HCT116 (cell line): ENCODE results near the gene SARM1. TPM values are rescaled to one million over a fixed set of nuclear protein-coding genes. Genes with fewer than 3 reads are reported as not detected.

ENCODE experiments used
- ATAC-seq: fragments of 200-7000 bp; cut with Tn5 transposase; 2 replicates; pipeline ENCODE4 v1.9.1; 2020; ENCODE audit warnings: mild to moderate bottlenecking, moderate library complexity
- BruUV-seq: library from RNA; stranded (reverse); fragments of 400-500 nt; replicated peaks from 2 replicates; lab custom pipeline; 2021; lab: Mats Ljungman, UMichigan
- CTCF ChIA-PET: fragments of 300-600 bp; sonication (Branson Sonifier 250); formaldehyde crosslinking; loops from one replicate; lab custom pipeline; 2021; ENCODE audit warnings: antibody characterized with exemption; lab: Charles Lee
- POLR2A ChIA-PET: fragments of 300-600, 350-600 bp; sonication (Branson Sonifier 250); formaldehyde crosslinking; loops from one replicate; lab custom pipeline; 2021; ENCODE audit warnings: antibody characterized with exemption; lab: Charles Lee
- RAD21 ChIA-PET, 2 experiments: fragments of 300-600 bp; sonication (Branson Sonifier 250); formaldehyde crosslinking; loops; one replicate each; lab custom pipeline; 2023; ENCODE audit warnings: low total read pairs in 2 of 2; ENCODE audit not compliant: uncharacterized antibody in 2 of 2, unreplicated experiment in 2 of 2, low non-redundant PET in 1 of 2; lab: Charles Lee
- DNase-seq: peaks from one replicate; pipeline ENCODE4 v3.0.0-alpha.2; 2010; ENCODE audit warnings: low read depth, low spot score
- H2AFZ ChIP-seq: fragments of 200-600 bp; shearing (Covaris generic), sonication (generic); 2 replicates; pipeline ENCODE4 v1.6.1; 2017; ENCODE audit warnings: low read depth, mixed run types, mixed read lengths, antibody characterized with exemption, low read length; ENCODE audit not compliant: poor library complexity, severe bottlenecking
- H3K27ac ChIP-seq: 2 replicates; pipeline ENCODE4 v1.5.1; 2012; ENCODE audit warnings: low read depth, low read length
- H3K27me3 ChIP-seq: fragments of 200-600 bp; sonication (generic); 2 replicates; pipeline ENCODE4 v1.6.1; 2016; ENCODE audit warnings: mixed run types, low read length, mixed read lengths; ENCODE audit not compliant: insufficient read depth
- H3K36me3 ChIP-seq, 2 experiments: fragments of 200-500 bp in 1 of 2; fragments of 200-600 bp in 1 of 2; sonication (Bioruptor generic) in 1 of 2; sonication (generic) in 1 of 2; 2 replicates each; pipeline versions ENCODE4 v1.5.1 to v1.6.1; 2014 to 2016; ENCODE audit warnings: low read length in 2 of 2, inconsistent platforms in 1 of 2, mixed read lengths in 1 of 2, mixed run types in 1 of 2; ENCODE audit not compliant: insufficient read depth in 2 of 2, control insufficient read depth in 1 of 2
- H3K4me1 ChIP-seq, 2 experiments: fragments of 200-600 bp in 1 of 2; sonication (generic) in 1 of 2; 2 replicates each; pipeline versions ENCODE4 v1.5.1 to v1.6.1; 2012 to 2017; ENCODE audit warnings: low read length in 2 of 2, inconsistent platforms in 1 of 2, mild to moderate bottlenecking in 1 of 2, mixed read lengths in 1 of 2, mixed run types in 1 of 2, moderate library complexity in 1 of 2; ENCODE audit not compliant: insufficient read depth in 2 of 2, control insufficient read depth in 1 of 2
- H3K4me2 ChIP-seq: fragments of 200-600 bp; sonication (generic); 2 replicates; pipeline ENCODE4 v1.6.1; 2017; ENCODE audit warnings: mixed run types, low read length, mixed read lengths
- H3K4me3 ChIP-seq, 2 experiments: fragments of 200-600 bp in 1 of 2; sonication (generic) in 1 of 2; replicated peaks in 1 of 2; 2 replicates each; pipeline ENCODE4 v1.5.1; 2011 to 2016; ENCODE audit warnings: low read length in 2 of 2, control low read depth in 1 of 2, low read depth in 1 of 2, mild to moderate bottlenecking in 1 of 2, mixed read lengths in 1 of 2, mixed run types in 1 of 2
- H3K79me2 ChIP-seq: fragments of 200-600 bp; sonication (generic); 2 replicates; pipeline ENCODE4 v1.6.1; 2017; ENCODE audit warnings: mild to moderate bottlenecking, mixed run types, low read length, moderate library complexity, mixed read lengths; ENCODE audit not compliant: insufficient read depth
- H3K9ac ChIP-seq: fragments of 200-600 bp; sonication (generic); 2 replicates; pipeline ENCODE4 v1.6.1; 2016; ENCODE audit warnings: low read length, mixed read lengths
- H3K9me2 ChIP-seq: fragments of 200-600 bp; sonication (generic), shearing (Covaris generic); 2 replicates; pipeline ENCODE4 v1.6.1; 2017; ENCODE audit warnings: mixed run types, mild to moderate bottlenecking, moderate library complexity; ENCODE audit not compliant: insufficient read depth
- H3K9me3 ChIP-seq, 2 experiments: fragments of 200-500 bp in 1 of 2; fragments of 200-600 bp in 1 of 2; sonication (Bioruptor generic) in 1 of 2; sonication (generic) in 1 of 2; 2 replicates each; pipeline ENCODE4 v1.6.1; 2014 to 2017; ENCODE audit warnings: low read length in 2 of 2, mixed read lengths in 2 of 2, inconsistent platforms in 1 of 2, low read depth in 1 of 2, mild to moderate bottlenecking in 1 of 2, mixed run types in 1 of 2, moderate library complexity in 1 of 2; ENCODE audit not compliant: control insufficient read depth in 1 of 2, insufficient read depth in 1 of 2
- H4K20me1 ChIP-seq: fragments of 200-600 bp; sonication (generic), shearing (Covaris generic); 2 replicates; pipeline ENCODE4 v1.6.1; 2017; ENCODE audit warnings: mixed run types, mild to moderate bottlenecking, moderate library complexity; ENCODE audit not compliant: insufficient read depth
- CEBPB ChIP-seq: IDR thresholded peaks from 2 replicates; pipeline ENCODE4 v1.6.1; 2012; ENCODE audit warnings: low read depth
- POLR2A ChIP-seq: IDR thresholded peaks from 2 replicates; pipeline ENCODE4 v1.7.0; 2011; ENCODE audit warnings: borderline replicate concordance; ENCODE audit not compliant: insufficient read depth, insufficient read length; ENCODE audit errors: extremely low read depth
- RAD21 ChIP-seq: IDR thresholded peaks from 2 replicates; pipeline ENCODE4 v1.6.1; 2012; ENCODE audit warnings: low read depth, mild to moderate bottlenecking
- SP1 ChIP-seq: IDR thresholded peaks from 2 replicates; pipeline ENCODE4 v1.6.1; 2012; ENCODE audit warnings: low read depth
- YY1 ChIP-seq: IDR thresholded peaks from 2 replicates; pipeline ENCODE4 v1.6.1; 2011; ENCODE audit warnings: low read length, low read depth, moderate library complexity, mild to moderate bottlenecking; ENCODE audit not compliant: insufficient replicate concordance; ENCODE audit errors: extremely low read depth
- intact Hi-C: fragments of 100-400 bp; cut with micrococcal nuclease; formaldehyde crosslinking; loops from 2 replicates; pipeline ENCODE4 v1.10.0; 2022
- total RNA-seq: library from RNA; stranded (reverse); gene quantifications from one replicate; pipeline ENCODE4 v1.2.1, GENCODE V29; 2021; ENCODE audit not compliant: unreplicated experiment
- TF ChIP-seq, protein P1 (sequence below), 3 experiments: fragments of 200-600 bp in 1 of 3; sonication (generic) in 1 of 3; IDR thresholded peaks in 2 of 3; conservative IDR thresholded peaks in 1 of 3; 2 replicates each; pipeline ENCODE4 v1.5.1; 2012 to 2017; ENCODE audit warnings: low read depth in 2 of 3, low read length in 2 of 3, antibody characterized with exemption in 1 of 3, borderline replicate concordance in 1 of 3, control low read depth in 1 of 3, mild to moderate bottlenecking in 1 of 3, mixed read lengths in 1 of 3, mixed run types in 1 of 3, moderate library complexity in 1 of 3; ENCODE audit not compliant: insufficient read depth in 1 of 3

The SARM1 gene
- total RNA-seq, 1 experiment from 2014 or later, result 1.3 TPM

DNA sequence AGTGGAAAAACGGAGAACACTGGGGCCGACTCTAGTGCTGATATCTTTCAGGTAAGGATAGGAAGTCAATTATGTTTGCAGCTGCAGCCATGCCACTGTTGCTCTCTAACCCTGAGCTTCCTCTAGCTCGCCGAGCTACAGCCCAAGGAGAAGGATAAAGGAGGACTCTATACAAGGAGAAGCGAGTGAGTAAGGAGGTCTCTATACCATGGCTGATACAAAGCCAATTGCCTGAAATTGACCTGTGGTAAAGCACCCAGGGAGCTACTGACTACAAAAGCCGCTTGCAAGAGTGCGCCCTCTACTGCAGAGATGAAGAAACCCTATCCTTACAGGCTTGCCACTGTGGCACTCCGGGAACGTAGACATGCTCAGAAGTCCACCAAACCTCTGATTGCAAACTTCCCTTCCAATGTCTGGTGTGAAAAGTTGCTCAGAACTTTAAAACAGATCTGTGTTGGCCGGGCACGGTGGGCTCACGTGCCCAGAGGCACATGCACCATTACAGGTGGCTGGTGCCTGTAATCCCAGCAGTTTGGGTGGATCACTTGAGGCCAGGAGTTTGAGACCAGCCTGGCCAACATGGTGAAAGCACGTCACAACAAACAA, 45.3 kb downstream of the SARM1 start:
- Histone ChIP-seq H3K27ac (no peak overlapping the region), H3K9ac (no peak overlapping the region), H3K4me1 (peaks cover 0 to 9% of the 10 kb centered on the region in 2 experiments; a peak in 2 of 4 replicates), H3K4me2 (peak overlapping the region; percentile 44), H3K27me3 (no peaks in the 10 kb centered on the region), H3K9me3 (no peaks in the 10 kb centered on the region), H3K36me3 (no peaks in the 10 kb centered on the region), H2AFZ (peak overlapping the region; percentile 73), H4K20me1 (no peaks in the 10 kb centered on the region), H3K79me2 (no peaks in the 10 kb centered on the region), H3K4me3 (no peak overlapping the region), H3K9me2 (no peaks in the 10 kb centered on the region)
- DNase-seq (peak; percentile 60), ATAC-seq (peak; percentile 100)
- TF ChIP-seq POLR2A (no peak), RAD21 (peak; percentile 64), YY1 (peak; percentile 47), SP1 (no peak), CEBPB (no peak)
- TF ChIP-seq, protein P1, sequence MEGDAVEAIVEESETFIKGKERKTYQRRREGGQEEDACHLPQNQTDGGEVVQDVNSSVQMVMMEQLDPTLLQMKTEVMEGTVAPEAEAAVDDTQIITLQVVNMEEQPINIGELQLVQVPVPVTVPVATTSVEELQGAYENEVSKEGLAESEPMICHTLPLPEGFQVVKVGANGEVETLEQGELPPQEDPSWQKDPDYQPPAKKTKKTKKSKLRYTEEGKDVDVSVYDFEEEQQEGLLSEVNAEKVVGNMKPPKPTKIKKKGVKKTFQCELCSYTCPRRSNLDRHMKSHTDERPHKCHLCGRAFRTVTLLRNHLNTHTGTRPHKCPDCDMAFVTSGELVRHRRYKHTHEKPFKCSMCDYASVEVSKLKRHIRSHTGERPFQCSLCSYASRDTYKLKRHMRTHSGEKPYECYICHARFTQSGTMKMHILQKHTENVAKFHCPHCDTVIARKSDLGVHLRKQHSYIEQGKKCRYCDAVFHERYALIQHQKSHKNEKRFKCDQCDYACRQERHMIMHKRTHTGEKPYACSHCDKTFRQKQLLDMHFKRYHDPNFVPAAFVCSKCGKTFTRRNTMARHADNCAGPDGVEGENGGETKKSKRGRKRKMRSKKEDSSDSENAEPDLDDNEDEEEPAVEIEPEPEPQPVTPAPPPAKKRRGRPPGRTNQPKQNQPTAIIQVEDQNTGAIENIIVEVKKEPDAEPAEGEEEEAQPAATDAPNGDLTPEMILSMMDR (IDR thresholded peaks at IDR 0.05 in 2 of 3, conservative IDR thresholded peaks at IDR 0.05 in 1 of 3; ENCODE audit: borderline replicate concordance in 1 of 3, insufficient read depth in 1 of 3, low read depth in 2 of 3, low read length in 2 of 3), result peak; percentile 54 to 90 (median 84); a peak in 5 of 6 replicates
- intact Hi-C loops, result no loop called here
- CTCF ChIA-PET, result interaction anchor here (0.6 to 2.3 kb wide), 18 partner anchors 9 to 657 kb away, joined by 3 to 20 read pairs (median 5); partner anchors contain the start of genes IFT20, PIGS, POLDIP2 and SLC46A1
- no TSS peak for BruUV-seq
- POLR2A ChIA-PET, result interaction anchor here (1.4 to 1.8 kb wide), 3 partner anchors 10 to 59 kb away, joined by 4 to 7 read pairs (median 4); partner anchors contain the start of gene POLDIP2
- RAD21 ChIA-PET, result no interaction called here
